ENCODE data around the gene C19orf73. TPM values are rescaled to one million over a fixed set of nuclear protein-coding genes. Genes with fewer than 3 reads are reported as not detected.
A peak's percentile ranks its signal among the peaks of the same experiment; 100 is the strongest.
"Not testable (repeated sequence)": the region's sequence is repeated elsewhere in the genome, so short reads cannot be mapped to it uniquely, and the experiment has no call there.

Gene C19orf73
- total RNA-seq, 5 donors from 2014 or later (not counting 1 experiment from before 2014, with no cell fraction given) = 2.1 to 3.7 (median 2.5) TPM

- not testable (repeated sequence) for H3K9me3 Mint-ChIP-seq; H3K27me3 ChIP-seq (replicated peaks in 1 of 2; ENCODE audit: control insufficient read depth in 2 of 2, extremely low read depth in 1 of 2, insufficient read depth in 2 of 2, low read length in 1 of 2); ATAC-seq (replicated peaks in 1 of 4); H3K9me3 ChIP-seq; H3K27ac ChIP-seq (ENCODE audit: low read length); DNase-seq; H3K27me3 Mint-ChIP-seq; H3K27ac Mint-ChIP-seq; H3K36me3 ChIP-seq (ENCODE audit: control insufficient read depth in 2 of 2, extremely low read depth in 1 of 2, insufficient read depth in 1 of 2, low read length in 1 of 2); H3K36me3 Mint-ChIP-seq
- Histone ChIP-seq H3K4me3 (ENCODE audit: control insufficient read depth in 1 of 2, extremely low read depth in 1 of 2, low read length in 1 of 2) (peak overlapping the region; percentile 29 to 35), H3K4me1 (ENCODE audit: control insufficient read depth in 1 of 2, extremely low read depth in 1 of 2, insufficient read depth in 2 of 2, low read length in 2 of 2) (peaks cover 0 to 15% of the 10 kb centered on the region in 2 experiments)
- WGBS (ENCODE audit: insufficient coverage) = 100% methylated on average over 2 of the region's 12 CpGs
- CTCF ChIA-PET = interaction anchor here (0.6 to 3.8 kb wide), 12 partner anchors 9 to 794 kb away, joined by 3 to 21 read pairs (median 4); partner anchors contain the start of genes GYS1 (in 1 of the 2), LIN7B (in 1 of the 2) and RUVBL2 (in 1 of the 2)
- H3K4me3 Mint-ChIP-seq = peak overlapping the region in 2 of 3 donors; percentile 13 to 78
- peaks cover 11 to 20% (median 12%) of the 10 kb centered on the region in 3 donors for H3K4me1 Mint-ChIP-seq
- POLR2A ChIA-PET = interaction anchor here (0.6 to 0.8 kb wide), 4 partner anchors 13 to 513 kb away, joined by 3 to 7 read pairs (median 4); partner anchors contain the start of genes LIN7B (in 1 of the 2), RRAS (in 1 of the 2) and RUVBL2 (in 1 of the 2)
Measured at GRCh38 chr19:49127225-49127624, 8.3 kb upstream of the C19orf73 start.

DNA sequence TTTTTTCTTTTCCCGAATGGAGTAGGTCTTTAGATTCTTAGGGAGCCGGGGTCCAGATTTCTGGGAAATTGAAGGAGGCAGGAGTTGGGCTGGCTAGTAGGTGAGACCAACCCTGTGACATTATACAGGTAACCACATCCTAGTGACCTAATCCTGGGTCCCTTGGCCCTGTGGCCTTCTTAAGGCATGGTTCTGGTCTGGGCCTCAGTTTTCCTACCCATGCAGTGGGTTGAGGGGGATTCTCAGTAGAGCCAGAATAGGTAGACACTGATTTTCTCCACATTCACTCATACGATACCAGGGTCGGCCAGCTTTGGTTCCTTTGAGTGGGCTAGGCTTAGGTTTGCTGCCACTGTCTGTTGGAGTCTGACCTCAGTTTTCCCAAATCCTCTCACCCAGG is 7.6 kb upstream of the C19orf73 start:
- H3K9me3 ChIP-seq = no peaks in the 10 kb centered on the region
- no CpG with 5 or more reads among the region's 4 CpGs for WGBS (ENCODE audit: insufficient coverage)
- CTCF ChIA-PET = interaction anchor here in 1 of 2 donors (0.7 to 3.8 kb wide), 3 partner anchors 13 to 72 kb away, joined by 4 to 21 read pairs (median 4); partner anchors contain the start of gene LIN7B
- H3K4me3 ChIP-seq (ENCODE audit: control insufficient read depth in 1 of 2, extremely low read depth in 1 of 2, low read length in 1 of 2) = no peak overlapping the region
- Mint-ChIP-seq H3K9me3 (no peaks in the 10 kb centered on the region), H3K27ac (no peak overlapping the region), H3K4me3 (peak overlapping the region in 1 of 3 donors; percentile 78), H3K27me3 (no peaks in the 10 kb centered on the region), H3K4me1 (peaks cover 11 to 20% (median 12%) of the 10 kb centered on the region in 3 donors), H3K36me3 (no peaks in the 10 kb centered on the region)
- ATAC-seq (replicated peaks in 1 of 4) (no peak), DNase-seq (no peak)
- no peaks in the 10 kb centered on the region for H3K27me3 ChIP-seq (replicated peaks in 1 of 2; ENCODE audit: control insufficient read depth in 2 of 2, extremely low read depth in 1 of 2, insufficient read depth in 2 of 2, low read length in 1 of 2)
- peaks cover 0 to 15% of the 10 kb centered on the region in 2 experiments for H3K4me1 ChIP-seq (ENCODE audit: control insufficient read depth in 1 of 2, extremely low read depth in 1 of 2, insufficient read depth in 2 of 2, low read length in 2 of 2)
- POLR2A ChIA-PET = interaction anchor here in 1 of 2 donors (0.6 kb wide), 2 partner anchors 133 to 513 kb away, joined by 3 to 5 read pairs; partner anchors contain the start of genes RRAS and RUVBL2
- H3K27ac ChIP-seq (ENCODE audit: low read length) = no peak overlapping the region
- H3K36me3 ChIP-seq (ENCODE audit: control insufficient read depth in 2 of 2, extremely low read depth in 1 of 2, insufficient read depth in 1 of 2, low read length in 1 of 2) = no peaks in the 10 kb centered on the region

- H3K9me3 ChIP-seq = no peaks in the 10 kb centered on the region
- Mint-ChIP-seq H3K4me1 (peaks cover 19 to 29% (median 21%) of the 10 kb centered on the region in 3 donors), H3K9me3 (no peaks in the 10 kb centered on the region), H3K27ac (no peak overlapping the region), H3K27me3 (peaks cover 0 to 5% of the 10 kb centered on the region in 2 donors), H3K36me3 (no peaks in the 10 kb centered on the region), H3K4me3 (no peak overlapping the region)
- no peaks in the 10 kb centered on the region for H3K36me3 ChIP-seq (ENCODE audit: control insufficient read depth in 2 of 2, extremely low read depth in 1 of 2, insufficient read depth in 1 of 2, low read length in 1 of 2)
- H3K27me3 ChIP-seq (replicated peaks in 1 of 2; ENCODE audit: control insufficient read depth in 2 of 2, extremely low read depth in 1 of 2, insufficient read depth in 2 of 2, low read length in 1 of 2) = peaks cover 0 to 6% of the 10 kb centered on the region in 2 experiments
- ChIA-PET CTCF (interaction anchor here in 1 of 2 donors (0.9 kb wide), 1 partner anchor 11 kb away, joined by 3 read pairs; the partner anchor contains the start of gene LIN7B), POLR2A (no interaction called here)
- no peak overlapping the region for H3K27ac ChIP-seq (ENCODE audit: low read length)
- no peak overlapping the region for H3K4me3 ChIP-seq (ENCODE audit: control insufficient read depth in 1 of 2, extremely low read depth in 1 of 2, low read length in 1 of 2)
- ATAC-seq (replicated peaks in 1 of 4) = no peak
- 83% methylated on average over 12 of the region's 23 CpGs for WGBS (ENCODE audit: insufficient coverage)
- H3K4me1 ChIP-seq (ENCODE audit: control insufficient read depth in 1 of 2, extremely low read depth in 1 of 2, insufficient read depth in 2 of 2, low read length in 2 of 2) = peaks cover 0 to 23% of the 10 kb centered on the region in 2 experiments
- no peak for DNase-seq
Measured at GRCh38 chr19:49125025-49125731, 6.2 kb upstream of the C19orf73 start.

- H3K4me3 Mint-ChIP-seq; H3K27ac Mint-ChIP-seq; CTCF ChIA-PET; H3K27me3 ChIP-seq (replicated peaks in 1 of 2; ENCODE audit: control insufficient read depth in 2 of 2, extremely low read depth in 1 of 2, insufficient read depth in 2 of 2, low read length in 1 of 2); H3K27ac ChIP-seq (ENCODE audit: low read length); H3K36me3 Mint-ChIP-seq; H3K27me3 Mint-ChIP-seq; H3K36me3 ChIP-seq (ENCODE audit: control insufficient read depth in 2 of 2, extremely low read depth in 1 of 2, insufficient read depth in 1 of 2, low read length in 1 of 2); H3K9me3 ChIP-seq; H3K4me3 ChIP-seq (ENCODE audit: control insufficient read depth in 1 of 2, extremely low read depth in 1 of 2, low read length in 1 of 2); H3K9me3 Mint-ChIP-seq; ATAC-seq (replicated peaks in 1 of 4); DNase-seq: not testable (repeated sequence)
- peaks cover 1 to 29% of the 10 kb centered on the region in 2 experiments for H3K4me1 ChIP-seq (ENCODE audit: control insufficient read depth in 1 of 2, extremely low read depth in 1 of 2, insufficient read depth in 2 of 2, low read length in 2 of 2)
- POLR2A ChIA-PET = interaction anchor here in 1 of 2 donors (0.7 kb wide), 1 partner anchor 11 kb away, joined by 11 read pairs; no protein-coding TSS in a partner anchor
- 85% methylated on average over 6 of the region's 11 CpGs for WGBS (ENCODE audit: insufficient coverage)
- H3K4me1 Mint-ChIP-seq = peaks cover 15 to 18% (median 16%) of the 10 kb centered on the region in 3 donors
Measured at GRCh38 chr19:49123285-49123684, 4.3 kb upstream of the C19orf73 start.

DNA sequence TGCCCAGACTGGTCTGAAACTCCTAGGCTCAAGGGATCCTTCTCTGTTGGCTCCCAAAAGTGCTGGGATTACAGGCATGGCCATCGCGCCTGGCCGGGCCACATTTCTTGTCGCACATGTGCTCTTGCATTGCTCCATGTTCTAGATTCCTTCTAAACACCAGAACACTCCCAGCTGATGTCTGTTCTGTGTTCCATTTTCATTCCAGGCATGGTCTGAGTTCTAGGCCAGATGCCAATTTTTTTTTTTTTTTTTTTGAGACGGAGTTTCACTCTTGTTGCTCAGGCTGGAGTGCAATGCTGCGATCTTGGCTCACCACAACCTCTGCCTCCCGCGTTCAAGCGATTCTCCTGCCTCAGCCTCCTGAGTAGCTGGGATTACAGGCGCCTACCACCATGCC is 2.9 kb upstream of the C19orf73 start:
- H3K9me3 ChIP-seq; H3K27me3 Mint-ChIP-seq; POLR2A ChIA-PET; H3K4me3 Mint-ChIP-seq; DNase-seq; CTCF ChIA-PET; H3K36me3 Mint-ChIP-seq; H3K36me3 ChIP-seq (ENCODE audit: control insufficient read depth in 2 of 2, extremely low read depth in 1 of 2, insufficient read depth in 1 of 2, low read length in 1 of 2); H3K27ac ChIP-seq (ENCODE audit: low read length); H3K27me3 ChIP-seq (replicated peaks in 1 of 2; ENCODE audit: control insufficient read depth in 2 of 2, extremely low read depth in 1 of 2, insufficient read depth in 2 of 2, low read length in 1 of 2); H3K9me3 Mint-ChIP-seq; H3K27ac Mint-ChIP-seq; H3K4me3 ChIP-seq (ENCODE audit: control insufficient read depth in 1 of 2, extremely low read depth in 1 of 2, low read length in 1 of 2); ATAC-seq (replicated peaks in 1 of 4): not testable (repeated sequence)
- H3K4me1 Mint-ChIP-seq = peaks cover 21 to 27% (median 24%) of the 10 kb centered on the region in 3 donors
- 92% methylated on average over 4 of the region's 10 CpGs for WGBS (ENCODE audit: insufficient coverage)
- peaks cover 3 to 28% of the 10 kb centered on the region in 2 experiments for H3K4me1 ChIP-seq (ENCODE audit: control insufficient read depth in 1 of 2, extremely low read depth in 1 of 2, insufficient read depth in 2 of 2, low read length in 2 of 2)

GRCh38 chr19:49120868-49121267 is 1.9 kb upstream of the C19orf73 start:
- POLR2A ChIA-PET = interaction anchor here in 1 of 2 donors (0.5 kb wide), 1 partner anchor 102 kb away, joined by 3 read pairs; no protein-coding TSS in a partner anchor

More at GRCh38 chr19:49120868-49121267, 1.9 kb upstream of the C19orf73 start:
- H3K27me3 ChIP-seq (replicated peaks in 1 of 2; ENCODE audit: control insufficient read depth in 2 of 2, extremely low read depth in 1 of 2, insufficient read depth in 2 of 2, low read length in 1 of 2) = peaks cover 0 to 10% of the 10 kb centered on the region in 2 experiments
- WGBS (ENCODE audit: insufficient coverage) = 100% methylated on average over 1 of the region's 2 CpGs
- H3K4me1 ChIP-seq (ENCODE audit: control insufficient read depth in 1 of 2, extremely low read depth in 1 of 2, insufficient read depth in 2 of 2, low read length in 2 of 2) = peaks cover 3 to 28% of the 10 kb centered on the region in 2 experiments
- Mint-ChIP-seq H3K27ac (peak overlapping the region in 1 of 2 donors; percentile 41), H3K27me3 (peaks cover 0 to 5% of the 10 kb centered on the region in 2 donors), H3K4me1 (peaks cover 27 to 35% (median 29%) of the 10 kb centered on the region in 3 donors), H3K36me3 (no peaks in the 10 kb centered on the region), H3K9me3 (no peaks in the 10 kb centered on the region), H3K4me3 (peak overlapping the region; percentile 67 to 84 (median 78))
- H3K36me3 ChIP-seq (ENCODE audit: control insufficient read depth in 2 of 2, extremely low read depth in 1 of 2, insufficient read depth in 1 of 2, low read length in 1 of 2) = no peaks in the 10 kb centered on the region
- CTCF ChIA-PET = no interaction called here
- DNase-seq = no peak
- ATAC-seq (replicated peaks in 1 of 4) = no peak
- H3K9me3 ChIP-seq = no peaks in the 10 kb centered on the region
- no peak overlapping the region for H3K4me3 ChIP-seq (ENCODE audit: control insufficient read depth in 1 of 2, extremely low read depth in 1 of 2, low read length in 1 of 2)
- H3K27ac ChIP-seq (ENCODE audit: low read length) = no peak overlapping the region
